SK-N-DZ (cell line): ENCODE measurements around the gene LUC7L3.
"Not testable (repeated sequence)": the region's sequence is repeated elsewhere in the genome, so short reads cannot be mapped to it uniquely, and the experiment has no call there.

ENCODE experiments used
- DNase-seq: peaks from one replicate; pipeline ENCODE4 v3.0.0-alpha.2; 2015; ENCODE audit warnings: low spot score

The LUC7L3 gene

DNA sequence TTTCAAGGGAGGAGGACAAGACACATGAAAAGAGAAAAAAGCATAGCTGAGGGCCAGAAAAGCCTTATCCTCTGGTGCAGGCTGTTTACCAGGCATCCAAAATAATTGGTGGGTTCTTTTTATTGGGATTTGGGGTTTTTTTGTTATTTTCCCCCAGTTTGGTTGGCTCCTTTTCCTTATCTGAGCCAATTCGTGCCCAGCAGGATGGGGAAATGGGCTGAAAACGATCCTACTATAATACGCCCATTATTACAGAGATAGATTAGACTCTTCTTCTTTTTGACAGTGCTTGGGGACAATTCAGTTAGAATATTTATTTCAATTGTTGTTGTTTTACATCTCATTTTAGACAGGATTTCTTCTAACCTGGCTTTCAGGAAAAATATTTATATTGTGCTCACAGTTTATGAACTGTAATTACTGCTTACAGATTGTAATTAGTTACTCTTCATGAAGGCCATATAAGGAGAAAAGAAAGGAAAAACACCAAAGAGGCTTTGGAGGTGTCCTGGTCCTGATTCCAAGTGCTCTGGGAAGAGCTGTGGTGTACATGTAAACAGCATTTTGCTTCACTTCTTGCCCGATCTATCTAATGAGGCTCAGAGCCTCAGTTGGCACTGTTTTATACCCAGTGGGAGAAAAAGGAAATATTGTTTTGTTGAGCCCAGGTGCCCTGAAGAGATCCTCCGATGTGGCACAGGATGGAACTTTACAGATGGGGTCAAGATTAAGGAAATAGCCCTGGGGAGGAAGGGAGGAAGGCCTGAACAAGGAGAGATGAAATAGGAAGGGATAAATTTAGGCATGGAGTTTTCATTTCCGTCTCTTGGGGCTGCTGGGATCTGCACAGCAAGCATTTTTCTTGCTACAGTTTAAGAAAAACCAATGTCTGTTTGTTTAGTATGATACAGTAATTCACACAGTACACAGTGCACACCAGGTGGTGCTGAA is 11.1 kb upstream of the LUC7L3 start:
- DNase-seq = peak; percentile 37

DNA sequence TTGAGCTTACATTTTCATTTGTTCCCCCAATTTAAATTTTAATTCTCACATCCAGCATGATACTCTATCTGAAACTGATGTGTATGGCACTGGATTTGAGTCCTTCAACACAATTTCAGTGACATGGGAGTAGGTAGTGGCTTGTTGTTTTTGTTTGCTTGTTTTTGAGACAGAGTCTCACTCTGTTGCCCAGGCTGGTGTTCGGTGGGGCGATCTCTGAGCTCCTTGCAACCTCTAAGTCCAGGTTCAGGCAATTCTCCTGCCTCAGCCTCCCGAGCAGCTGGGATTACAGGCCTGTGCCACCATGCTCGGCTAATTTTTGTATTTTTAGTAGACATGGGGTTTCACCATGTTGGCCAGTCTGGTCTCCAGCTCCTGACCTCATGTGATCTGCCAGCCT is 10.3 kb upstream of the LUC7L3 start:
- DNase-seq = not testable (repeated sequence)

DNA sequence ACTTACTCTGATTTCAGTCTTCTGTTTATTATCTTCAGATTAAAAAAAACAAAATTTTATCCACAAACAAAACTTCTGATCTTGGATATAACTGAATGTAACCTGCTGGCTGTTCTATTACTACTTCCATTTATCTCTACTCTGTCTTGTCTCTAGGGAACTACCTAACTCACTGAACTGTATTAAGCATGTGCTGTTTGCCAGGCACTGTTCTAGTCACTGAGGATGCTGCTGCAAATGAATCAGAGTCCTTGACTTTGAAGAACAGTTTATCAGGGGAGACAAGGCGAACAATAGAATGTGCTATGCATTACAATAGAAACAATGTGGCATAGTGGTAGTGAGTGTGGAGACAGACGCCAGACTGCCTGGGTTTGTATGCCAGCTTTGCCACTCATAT is 9.4 kb upstream of the LUC7L3 start:
- no peak for DNase-seq

DNA sequence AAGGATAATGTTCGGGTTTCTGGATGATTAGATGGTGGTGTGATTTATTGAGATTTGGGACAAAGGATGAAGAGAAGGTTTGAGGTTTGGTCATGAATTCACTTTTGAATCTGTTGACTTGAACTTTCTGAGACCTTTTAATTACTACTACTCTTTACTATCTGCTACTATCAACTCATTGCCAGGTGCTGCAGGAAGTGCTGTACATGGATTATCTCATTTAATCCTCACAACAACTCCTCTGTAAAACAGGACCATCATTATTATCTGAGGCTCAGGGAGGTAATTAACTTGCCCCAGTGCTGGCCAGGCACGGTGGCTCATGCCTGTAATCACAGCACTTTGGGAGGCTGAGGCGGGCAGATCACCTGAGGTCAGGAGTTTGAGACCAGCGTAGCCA is 8.8 kb upstream of the LUC7L3 start:
- no peak for DNase-seq

DNA sequence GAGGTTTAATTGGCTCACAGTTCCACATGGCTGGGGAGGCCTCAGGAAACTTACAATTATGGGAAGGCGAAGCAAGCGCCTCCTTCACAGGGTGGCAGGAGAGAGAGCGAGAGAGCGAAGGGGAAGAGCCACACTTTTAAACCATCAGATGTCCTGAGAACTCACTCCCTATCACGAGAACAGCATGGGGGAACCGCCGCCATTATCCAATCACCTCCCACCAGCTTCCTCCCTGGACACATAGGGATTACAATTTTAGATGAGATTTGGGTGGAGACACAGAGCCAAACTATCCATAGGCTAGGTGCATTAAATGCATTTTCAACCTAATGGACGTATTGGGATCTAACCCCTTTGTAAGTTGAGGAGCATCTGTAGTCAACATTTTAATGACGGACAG is 6.8 kb upstream of the LUC7L3 start:
- no peak for DNase-seq

DNA sequence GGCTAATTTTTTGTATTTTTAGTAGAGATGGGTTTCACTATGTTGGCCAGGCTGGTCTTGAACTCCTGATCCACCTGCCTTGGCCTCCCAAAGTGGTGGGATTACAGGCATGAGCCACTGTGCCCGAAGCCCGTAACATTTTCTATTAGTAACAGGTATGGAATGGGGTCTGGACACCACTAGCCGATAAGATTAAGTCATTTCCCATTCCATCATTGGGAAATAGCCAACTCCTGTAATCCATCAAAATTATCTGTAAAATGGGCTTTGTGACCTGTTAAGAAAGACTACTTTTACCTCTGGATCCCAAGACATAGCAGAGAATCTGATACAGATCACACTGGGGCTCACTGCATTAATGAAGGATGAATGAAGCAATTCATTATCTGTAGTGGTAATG is 3.9 kb upstream of the LUC7L3 start:
- no peak for DNase-seq

DNA sequence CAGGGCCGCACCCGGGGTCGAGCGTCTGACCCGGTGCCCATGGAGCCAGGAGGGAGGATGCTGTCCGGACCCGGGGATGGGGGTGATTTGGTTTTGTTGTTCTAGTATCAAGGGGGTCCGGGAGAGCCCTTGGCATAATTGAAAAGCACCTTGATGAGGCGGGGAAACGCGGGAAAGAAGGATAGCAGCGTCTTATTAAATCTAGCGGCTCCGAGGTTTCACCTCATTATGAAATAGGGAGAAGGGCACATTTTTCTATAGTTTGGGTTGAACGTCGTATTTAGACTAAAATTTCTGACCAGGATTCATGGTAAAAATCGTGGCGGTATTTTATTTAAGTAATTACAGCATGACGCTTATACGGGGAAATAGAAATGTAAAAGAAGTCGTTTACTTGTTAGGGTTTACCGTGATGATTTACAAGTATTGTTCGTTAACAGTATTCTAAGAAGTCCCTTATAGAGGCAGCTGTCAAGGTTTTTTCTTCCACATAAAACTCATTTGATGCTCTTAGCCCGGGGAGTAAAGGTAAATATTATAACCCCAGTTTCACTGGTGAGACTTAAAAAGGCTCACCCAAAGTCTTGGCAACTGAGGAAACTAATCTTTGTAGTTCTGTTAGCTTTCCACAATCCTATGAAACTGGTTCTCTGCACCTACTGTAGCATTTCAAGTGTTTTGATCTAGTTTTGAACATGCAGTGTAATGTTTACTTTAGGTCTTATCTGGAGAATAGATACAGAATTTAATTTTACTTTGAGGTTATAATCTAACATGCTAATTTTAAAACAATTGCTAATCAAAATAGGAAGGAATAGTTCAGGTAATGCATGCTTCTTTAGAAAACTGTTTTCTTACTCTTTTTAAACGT is 756 bp downstream of the LUC7L3 start:
- DNase-seq = no peak

DNA sequence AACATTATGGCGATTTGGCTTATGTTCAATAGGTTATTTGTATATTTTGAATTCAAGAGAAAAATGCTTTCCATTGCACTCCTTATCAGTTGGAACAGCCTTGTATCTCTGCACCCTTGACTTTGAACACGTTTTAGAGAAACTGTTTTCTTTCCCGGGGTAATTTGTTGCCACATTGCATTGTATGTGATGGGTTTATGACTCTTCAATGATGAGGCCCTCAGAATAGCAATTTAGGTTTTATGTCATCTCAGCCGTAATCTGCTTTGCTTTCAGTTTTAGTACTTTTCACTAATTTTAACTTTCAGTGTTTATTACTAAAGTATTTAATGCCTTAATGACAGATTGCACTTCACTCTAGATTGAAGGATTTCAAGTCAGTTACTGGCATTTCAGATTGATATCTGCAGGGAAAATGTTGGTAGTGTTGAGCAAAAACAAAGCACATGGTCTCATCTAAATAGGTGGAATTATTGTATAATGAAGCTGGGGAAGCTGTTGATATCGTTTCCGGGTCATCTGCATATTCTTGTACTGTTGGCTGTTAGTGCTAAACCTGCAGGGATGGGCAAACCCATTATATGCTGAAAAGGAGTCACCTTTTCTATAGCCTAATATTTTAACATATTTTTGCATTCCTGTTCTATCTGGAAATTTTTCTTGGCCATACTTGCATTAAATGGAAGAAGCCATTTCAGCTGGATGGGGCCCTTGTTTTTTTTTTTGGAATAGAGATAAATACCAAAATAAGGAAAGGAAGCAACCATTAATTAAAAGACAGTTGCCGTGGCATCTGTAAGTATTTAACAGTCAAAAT is 2.0 kb downstream of the LUC7L3 start:
- no peak for DNase-seq

DNA sequence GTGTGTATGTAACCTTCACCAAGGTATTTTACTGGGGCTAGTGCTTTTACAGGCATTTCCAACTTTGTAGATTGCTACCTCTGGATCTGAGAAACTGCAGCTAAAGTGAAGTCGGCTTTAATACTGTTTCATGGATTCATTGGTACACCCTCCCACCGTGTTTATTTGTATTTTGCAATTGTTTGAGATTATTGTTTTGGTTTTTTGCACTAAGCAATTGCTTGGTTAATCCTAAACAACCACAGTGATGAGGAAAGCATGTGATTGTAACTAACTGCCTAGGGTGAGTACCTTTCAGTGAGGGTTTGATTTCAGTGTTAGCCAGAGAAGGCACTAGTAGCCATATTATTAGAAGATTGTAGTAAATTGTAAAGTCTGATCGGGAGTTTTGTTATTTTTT is 3.3 kb downstream of the LUC7L3 start:
- DNase-seq = no peak

DNA sequence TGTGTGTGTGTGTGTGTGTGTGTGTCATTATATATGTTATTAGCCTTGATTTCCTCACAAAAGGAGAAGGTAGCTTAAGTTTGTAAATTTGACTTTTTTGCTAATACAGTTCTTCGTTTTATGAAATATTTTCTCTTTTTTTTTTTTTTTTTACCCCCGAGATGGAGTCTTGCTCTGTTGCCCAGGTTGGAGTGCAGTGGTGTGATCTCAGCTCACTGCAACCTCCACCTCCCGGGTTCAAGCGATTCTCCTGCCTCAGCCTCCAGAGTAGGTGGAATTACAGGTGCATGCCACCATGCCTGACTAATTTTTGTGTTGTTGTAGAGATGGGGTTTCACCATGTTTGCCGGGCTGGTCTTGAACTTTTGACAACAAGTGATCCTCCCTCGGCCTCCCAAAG is 5.2 kb downstream of the LUC7L3 start:
- not testable (repeated sequence) for DNase-seq

DNA sequence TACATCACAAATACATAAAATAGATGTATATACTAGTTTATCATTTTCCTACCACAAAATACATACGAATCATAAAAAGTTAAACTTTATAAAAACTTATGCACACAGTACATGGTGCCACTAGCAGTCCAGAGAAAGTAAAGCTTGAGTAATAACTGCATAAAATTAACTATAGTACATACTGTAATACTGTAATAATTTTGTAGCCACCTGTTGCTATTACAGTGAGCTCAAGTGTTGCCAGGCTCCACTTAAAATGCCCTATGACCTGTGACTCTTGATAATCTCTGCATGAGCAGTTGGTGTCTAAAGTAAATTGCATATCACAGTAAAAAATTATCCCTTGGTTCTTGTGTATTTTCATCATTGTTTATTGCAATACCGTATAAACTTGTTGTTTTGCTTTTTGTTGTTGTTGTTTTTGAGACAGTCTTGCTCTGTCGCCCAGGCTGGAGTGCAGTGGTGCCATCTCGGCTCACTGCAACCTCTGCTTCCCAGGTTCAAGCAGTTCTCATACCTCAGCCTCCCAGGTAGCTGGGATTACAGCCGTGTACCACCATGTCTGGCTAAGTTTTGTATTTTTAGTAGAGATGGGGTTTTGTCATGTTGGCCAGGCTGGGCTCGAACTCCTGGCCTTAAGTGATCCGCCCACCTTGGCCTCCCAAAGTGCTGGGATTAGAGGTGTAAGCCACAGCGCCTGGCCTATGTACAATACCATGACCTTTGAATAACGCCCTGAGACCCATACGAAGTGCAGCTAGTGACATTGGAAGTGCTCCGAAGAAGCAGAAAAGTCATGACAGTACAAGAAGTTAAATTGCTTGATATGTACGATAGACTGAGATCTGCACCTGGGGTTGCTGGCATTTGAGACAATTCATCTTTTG is 6.6 kb downstream of the LUC7L3 start:
- no peak for DNase-seq

DNA sequence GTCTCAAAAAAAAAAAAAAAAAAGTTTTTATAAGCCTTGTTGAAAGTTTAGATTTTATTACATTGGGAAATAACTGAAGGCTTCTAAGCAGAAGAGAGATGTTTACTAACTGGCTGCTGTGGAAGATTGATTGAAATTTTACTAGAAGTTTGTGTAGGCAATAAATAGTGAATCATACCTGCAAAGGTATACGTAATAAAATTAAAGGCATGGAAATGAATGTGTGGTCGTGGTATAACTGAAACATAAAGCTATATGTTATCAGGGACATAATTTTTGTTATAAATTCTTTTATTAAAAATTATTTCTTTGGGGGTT is 8.7 kb downstream of the LUC7L3 start:
- DNase-seq = no peak

DNA sequence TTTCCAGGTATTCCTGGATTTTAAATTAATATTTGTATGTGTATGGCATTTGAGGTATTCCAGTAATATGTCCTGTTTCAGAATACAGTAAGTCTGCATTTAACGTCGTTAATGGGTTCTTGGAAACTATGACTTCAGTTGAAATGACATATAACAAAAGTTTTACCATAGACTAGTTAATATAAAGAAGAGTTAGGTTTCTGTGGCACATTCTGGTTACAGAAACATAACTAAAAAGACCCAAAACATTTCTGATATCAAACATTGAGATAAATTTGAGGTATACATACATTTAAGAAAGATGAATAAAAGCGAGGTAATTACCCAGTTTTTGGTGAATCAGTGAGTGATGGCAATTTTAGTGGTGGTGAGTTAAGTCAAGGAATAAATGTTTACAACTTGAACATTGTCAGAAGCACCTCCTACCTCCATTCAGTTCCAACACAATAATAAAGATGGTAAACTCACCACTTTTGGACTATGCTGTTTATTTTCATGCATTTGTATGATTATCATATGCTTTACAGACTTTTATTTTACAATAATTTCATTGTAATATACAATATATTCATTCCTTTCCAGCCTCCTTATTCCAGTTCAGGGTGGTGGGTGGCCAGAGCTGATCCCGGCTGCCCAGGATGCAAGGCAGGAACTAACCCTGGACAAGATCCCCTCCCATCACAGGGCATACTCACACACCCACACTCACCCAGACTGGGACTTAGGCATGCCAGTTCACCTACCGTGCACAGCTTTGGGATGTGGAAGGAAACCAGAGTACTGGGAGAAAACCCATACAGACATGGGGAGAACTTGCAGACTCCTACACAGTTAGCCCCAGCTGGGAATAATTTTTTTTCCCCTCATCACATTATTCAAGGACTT is 9.7 kb downstream of the LUC7L3 start:
- DNase-seq = no peak

DNA sequence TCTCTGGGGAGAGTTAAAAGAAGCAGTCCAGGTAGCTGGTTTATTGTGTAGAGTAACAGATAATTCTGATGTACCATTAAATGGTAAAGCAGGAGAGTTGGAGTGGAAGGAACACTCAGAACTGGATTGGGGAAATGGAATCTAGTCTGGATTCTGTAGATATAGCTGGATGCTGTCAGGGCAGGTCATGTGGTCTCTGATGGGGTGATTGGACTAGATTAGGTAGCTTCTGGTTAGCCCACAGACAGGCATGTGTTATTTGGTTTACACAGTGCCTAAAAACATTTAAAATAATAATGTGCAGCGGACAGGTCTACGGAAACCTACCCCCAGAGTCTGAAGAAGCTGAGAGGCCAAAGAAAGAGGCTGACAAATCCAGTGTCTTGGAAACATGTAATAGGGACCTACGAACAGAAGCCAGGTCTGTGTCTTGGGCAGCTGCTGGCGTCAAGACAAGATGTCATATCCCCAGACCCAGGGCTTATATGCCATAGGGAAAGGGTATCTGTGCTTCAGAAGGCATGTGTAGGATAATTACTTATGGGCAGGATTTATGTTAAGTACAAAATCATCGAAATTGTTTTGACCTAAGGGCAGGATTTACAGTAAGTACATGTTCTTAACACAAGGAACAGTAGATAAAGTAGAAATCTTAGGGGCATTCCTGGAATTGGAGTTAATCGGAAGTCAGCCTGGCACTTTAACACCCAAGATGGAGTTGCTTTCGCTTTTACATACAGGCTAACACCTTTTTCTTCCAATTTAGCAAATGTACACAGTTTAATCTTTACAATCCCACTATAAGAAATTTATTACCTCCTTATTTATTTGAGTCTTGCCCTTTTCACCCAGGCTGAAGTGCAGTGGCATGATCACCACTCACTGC is 12.4 kb downstream of the LUC7L3 start:
- no peak for DNase-seq

DNA sequence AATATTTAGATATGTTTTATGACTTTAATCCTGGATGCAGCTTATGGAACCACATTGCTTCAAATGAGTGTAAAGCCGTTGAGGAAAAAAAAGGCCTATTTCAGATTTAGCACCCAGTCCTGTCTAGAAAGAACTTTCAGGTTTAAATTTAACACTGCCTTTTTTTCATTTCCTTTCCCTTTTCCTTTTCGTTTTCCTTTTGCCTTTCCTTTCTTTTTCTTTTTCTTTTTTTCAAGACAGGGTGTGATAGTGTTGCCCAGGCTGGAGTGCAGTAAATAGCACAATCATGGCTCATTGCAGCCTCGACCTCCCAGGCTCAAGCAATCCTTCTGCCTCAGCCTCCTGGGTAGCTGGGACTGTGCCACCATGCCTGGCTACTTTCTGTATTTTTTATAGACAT is 15.9 kb downstream of the LUC7L3 start:
- no peak for DNase-seq

DNA sequence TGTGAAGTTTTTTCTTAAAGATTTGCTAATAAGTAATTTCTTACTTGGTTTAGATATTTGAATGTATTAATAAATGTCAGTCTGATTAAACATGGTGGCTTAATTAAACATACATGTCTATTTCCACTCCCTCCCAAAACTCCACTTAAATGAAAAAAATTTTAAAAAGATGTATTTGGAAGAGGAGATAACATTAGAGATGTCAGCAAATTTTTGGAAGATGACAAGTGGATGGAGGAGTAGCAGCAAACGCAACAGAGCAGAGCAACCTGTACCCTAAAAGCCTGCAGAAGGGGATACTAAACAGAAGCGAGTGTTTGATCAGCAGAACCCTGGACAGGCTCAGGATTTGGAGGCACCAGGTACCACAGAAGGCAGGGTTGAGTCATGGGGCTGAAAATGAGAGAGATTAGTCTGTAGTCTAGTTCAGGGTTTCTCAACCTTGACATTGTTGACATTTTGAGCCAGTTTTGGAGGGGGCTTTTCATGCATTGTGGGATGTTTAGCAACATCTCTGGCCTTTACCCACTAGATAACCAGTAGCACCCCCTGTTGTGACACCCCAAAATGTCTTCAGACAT is 17.8 kb downstream of the LUC7L3 start:
- no peak for DNase-seq

DNA sequence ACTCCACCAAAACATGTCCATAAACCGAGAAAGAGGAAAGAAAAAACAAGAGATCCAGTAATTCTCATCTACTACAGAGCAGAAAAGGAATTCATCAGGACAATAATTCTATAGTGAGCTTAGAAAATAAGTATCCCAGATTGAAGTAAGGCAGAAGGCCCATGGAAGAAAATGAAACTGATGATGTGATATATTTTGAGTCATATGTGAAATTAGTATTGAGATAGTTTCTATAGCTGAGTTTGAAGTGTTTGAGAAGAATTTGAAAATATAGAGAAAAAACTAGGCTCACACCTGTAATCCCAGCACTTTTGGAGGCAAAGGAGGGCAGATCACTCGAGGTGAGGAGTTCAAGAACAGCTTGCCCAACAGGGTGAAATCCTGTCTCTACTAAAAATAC is 19.7 kb downstream of the LUC7L3 start:
- DNase-seq = no peak

DNA sequence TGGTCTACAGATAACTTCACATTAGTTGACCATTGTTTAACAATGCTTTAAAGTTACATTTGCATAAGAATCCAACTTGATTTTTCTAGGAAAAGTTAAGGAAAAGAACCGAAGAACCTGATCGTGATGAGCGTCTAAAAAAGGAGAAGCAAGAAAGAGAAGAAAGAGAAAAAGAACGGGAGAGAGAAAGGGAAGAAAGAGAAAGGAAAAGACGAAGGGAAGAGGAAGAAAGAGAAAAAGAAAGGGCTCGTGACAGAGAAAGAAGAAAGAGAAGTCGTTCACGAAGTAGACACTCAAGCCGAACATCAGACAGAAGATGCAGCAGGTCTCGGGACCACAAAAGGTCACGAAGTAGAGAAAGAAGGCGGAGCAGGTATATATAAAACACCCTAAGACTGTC is 26.2 kb downstream of the LUC7L3 start:
- DNase-seq = no peak

DNA sequence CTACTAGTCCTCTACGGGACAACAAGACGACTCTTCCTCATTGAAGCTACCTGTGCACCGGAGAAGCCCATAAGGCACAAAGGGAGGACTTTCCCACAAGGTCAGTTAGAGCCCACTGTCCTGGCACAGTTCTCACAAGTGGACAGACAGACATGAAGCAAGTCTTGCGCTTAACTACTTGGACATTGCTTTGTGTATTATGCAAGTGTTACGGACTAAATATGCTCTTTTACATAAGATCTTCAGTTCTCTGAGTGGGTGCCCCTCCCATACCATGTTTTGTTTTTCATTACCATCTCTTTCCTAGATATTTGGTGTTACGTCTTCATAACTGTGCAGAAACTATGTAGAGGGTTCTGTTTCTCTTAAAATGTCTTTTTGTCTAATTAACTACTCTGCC is 29.8 kb downstream of the LUC7L3 start:
- DNase-seq = no peak
